Islet of Langerhans (tissue), 1 donor: ENCODE results near the gene TMEM238.

Experiments
- FAIRE-seq: peaks from one replicate; lab custom pipeline; 2011; peaks lifted over from hg19 to GRCh38; lab: Jason Lieb, UNC

Gene TMEM238

DNA sequence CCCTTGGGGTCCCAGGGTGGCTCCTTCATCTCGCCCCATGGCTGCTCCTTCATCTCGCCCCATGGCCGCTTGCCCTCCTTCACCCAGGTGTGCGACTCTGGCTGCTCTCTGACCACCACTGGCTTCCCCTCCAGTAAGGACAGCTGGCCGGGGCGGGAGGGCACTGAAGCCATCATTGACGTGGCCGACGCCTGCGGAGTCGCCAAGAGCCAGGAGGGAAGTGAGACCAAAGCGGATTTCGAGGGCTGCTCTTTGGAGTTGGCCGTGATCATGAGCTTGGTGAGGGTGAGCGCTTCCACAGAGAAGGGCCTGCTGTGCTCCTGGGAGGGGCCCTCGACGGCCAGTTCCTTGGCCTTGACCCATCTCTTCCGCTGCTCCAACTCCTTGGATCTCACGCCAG is 25.6 kb downstream of the TMEM238 start:
- no peak for FAIRE-seq

DNA sequence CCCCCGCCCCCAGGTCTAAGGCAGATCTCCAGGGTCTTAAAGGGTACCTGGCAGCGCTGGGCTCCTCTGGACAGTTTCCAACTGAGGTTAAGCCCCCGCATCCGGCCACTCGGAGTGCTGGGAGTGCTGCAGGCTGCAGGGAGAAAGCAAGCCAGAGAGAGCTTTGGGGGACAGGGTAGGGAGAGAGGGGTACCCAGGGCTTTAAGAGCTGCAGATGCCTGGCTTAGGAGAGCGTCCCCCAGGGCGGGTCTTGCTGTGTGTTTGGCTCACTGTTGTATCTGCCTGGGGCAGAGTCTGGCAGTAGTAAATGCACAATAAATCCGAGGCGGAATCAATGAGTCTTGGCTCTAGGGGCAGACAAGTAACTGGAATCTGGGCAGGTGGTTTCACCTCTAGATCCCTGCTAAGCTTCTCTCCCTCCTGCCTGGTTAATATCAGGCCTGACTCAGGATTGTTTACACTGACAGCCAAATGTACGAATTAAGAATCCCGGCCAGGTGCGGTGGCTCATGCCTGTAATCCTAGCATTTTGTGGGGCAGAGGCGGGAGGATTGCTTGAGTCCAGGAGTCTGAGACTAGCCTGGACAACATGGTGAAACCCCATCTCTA is 28.8 kb downstream of the TMEM238 start:
- no peak for FAIRE-seq

DNA sequence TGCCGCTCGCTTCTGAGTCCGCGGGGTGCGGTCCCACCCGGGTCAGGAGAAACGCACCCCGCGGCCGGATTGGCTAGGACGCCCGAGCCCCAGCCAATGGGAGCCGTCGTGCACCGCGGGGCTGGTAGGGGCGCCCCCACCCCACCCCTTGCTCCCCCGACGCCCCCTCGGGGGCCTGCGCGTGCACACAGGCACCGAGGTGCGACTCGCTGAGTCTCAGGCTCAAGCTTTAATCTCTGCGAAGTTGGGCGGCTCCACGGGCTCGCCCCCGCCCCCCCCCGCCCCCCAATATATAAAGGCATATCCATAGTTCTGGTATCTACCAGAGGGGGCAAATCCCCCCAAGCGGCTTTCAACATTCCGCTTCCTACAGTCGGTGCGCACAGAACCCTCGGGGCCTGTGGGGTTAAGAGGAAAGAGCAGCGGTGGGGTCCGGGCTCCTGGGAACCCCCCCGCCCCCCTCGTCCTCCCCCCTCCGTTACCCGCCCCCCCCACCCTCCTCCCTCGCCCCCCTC is 29.3 kb downstream of the TMEM238 start, which contains the start of gene COX6B2:
Gene COX6B2 (minus strand): TSS at position 22 of the 515 bp plus-strand sequence. CDS start 198 bp downstream, outside the sequence.
- no peak for FAIRE-seq

GRCh38 chr19:55353803-55354697 is 30.0 kb downstream of the TMEM238 start:
- FAIRE-seq, result no peak

GRCh38 chr19:55353356-55353802 is 30.7 kb downstream of the TMEM238 start:
- no peak for FAIRE-seq

DNA sequence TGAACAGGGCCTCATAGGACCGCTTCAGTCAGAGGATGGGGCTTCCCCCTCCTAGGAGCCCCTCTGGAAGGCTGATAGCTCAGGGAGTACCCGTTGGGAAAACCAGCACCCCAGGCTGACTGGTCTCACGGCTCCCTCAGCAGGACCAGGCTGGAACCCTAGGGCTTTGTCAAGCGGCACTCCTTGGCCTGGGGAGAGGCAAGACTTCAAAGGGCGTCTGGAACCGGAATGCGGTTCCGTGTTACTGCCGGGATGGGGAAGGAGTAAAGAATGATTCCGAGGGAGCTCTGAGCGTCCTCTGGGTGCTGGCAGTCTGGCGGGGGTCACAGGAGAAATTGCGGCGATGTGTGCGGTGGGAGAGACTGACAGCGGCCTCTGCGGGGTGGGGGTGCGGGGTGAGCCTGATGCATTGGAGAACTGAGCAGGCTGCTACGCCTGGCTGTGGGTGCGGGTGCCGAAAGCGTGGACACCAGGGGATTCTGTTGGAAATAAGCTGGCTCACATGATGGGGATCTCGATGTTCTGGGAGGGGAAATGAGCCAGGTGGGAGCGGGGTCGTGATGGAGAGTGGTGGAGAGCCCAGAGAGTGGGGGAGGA is 31.4 kb downstream of the TMEM238 start:
- no peak for FAIRE-seq

DNA sequence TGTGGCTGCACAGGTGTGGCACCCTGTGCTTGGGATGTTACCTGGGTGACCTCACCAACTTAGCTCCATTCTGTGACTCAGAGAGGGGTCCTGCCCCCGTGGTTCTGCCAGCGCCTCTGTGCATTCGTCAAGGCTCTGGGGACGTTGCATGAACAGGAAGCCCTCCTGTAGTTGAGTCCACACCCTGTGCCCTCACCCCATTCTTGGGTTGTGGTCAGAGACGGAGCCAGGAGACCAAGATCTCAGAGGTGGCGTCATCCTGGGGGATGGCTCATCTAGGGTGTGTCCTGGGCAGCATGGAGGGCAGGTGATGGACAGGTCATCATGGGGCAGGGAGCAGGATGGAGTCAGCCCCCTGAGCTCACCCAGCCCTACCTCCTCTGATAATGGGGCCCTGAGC is 32.1 kb downstream of the TMEM238 start:
- FAIRE-seq, result no peak

GRCh38 chr19:55350620-55351315 is 33.3 kb downstream of the TMEM238 start:
- no peak for FAIRE-seq

DNA sequence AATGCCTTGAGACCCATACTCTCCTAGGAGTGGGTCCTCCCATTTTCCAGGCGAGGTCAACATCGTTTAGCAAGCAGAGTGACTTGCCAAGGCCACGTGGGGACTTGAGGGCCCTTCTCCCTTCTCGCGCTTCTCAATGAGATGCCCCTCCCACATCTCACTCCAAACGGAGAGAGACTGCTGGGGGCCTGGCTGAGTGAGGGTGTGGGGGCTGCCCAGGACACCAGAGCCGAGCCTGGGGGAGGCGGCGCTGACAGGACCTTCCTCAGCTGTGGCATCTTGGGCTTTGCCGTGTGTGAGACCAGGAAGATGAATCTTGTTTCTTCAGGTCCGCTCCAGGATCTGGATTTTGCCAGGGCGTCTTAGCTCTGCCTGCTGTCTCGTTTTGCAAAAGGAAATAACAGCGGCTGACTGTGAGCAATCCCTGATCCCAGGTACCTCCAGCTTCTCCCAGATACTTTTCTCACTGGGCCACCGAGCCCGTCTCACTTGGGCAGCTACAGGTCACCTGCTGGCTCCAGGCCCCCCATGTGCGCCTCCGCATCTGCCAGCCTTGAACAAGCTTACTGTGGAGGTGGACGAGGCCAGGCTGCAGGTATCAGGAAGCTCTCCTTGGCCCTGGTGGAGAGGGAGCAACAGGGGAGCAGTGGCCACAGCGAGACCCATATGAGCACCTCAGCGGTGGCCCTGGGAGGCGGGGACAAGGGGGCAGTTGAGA is 35.6 kb downstream of the TMEM238 start:
- no peak for FAIRE-seq

- FAIRE-seq, result no peak
Measured at GRCh38 chr19:55347442-55348009, 36.6 kb downstream of the TMEM238 start.

DNA sequence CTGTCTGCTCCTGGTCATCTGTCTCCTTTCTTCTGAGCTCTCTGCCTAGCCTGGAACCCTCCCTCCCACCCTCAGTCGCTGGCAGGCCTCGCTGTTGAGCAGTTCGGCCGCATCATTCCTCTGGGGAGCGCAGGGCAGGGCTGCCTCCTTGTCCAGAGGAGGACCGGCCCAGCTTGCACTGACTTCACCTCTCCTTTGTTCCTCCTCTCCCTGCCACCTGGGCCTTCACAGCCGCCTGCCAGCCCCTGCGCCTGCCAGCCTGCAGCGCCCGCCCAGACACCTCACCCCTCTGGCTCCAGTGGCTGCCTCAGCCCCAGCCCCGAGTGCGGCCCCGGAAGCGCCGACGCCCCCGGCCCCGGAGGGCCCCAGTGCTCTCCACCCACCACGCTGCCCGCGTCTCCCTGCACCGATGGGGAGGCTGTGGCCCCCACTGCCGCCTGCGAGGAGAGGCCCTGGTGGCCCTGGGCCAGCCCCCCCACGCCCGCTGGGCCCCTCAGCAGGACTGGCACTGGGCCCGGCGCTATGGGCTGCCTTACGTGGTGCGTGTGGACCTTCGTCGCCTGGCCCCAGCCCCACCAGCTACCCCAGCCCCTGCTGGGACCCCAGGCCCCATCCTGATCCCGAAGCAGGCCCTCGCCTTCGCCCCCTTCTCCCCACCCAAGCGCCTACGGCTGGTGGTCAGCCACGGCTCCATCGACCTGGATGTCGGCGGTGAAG is 37.2 kb downstream of the TMEM238 start:
- FAIRE-seq, result no peak

DNA sequence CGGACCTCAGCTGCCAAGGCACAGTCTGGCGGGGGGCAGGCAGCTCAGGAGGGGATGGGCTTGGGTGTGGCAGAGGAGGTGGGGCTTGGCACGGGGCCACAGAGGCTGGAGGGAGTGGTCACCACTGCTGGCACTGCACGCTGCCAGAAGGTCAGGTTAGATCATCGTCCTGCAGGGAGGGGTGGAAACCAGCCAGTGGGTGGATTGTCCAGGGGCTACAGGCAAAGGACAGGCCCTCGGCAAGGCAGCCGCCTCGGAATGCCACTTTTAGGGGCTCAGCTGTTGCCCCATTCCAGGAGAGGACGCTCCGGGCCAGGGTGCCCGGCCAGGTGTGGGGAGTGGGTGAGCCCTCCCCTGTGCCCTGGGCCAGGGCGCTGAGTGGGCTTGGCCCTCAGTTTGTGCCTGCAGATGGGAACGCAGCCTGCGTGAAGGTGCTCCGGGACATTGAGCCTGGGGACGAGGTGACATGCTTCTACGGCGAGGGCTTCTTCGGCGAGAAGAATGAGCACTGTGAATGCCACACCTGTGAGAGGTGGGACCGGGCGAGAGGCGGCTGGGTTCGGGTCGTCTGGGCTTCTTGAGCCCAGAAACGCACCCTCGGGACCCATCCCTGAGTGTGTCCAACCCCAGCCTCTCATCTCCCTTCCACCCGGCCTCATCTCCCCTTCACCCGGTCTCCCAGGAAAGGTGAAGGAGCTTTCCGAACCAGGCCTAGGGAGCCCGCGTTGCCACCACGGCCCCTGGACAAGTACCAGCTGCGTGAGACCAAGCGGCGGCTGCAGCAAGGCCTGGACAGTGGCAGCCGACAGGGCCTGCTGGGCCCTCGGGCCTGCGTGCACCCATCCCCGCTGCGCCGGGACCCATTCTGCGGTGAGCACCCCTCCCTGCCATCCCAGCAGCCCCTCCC is 38.0 kb downstream of the TMEM238 start:
- FAIRE-seq, result no peak

GRCh38 chr19:55345101-55345817 is 38.8 kb downstream of the TMEM238 start:
- no peak for FAIRE-seq

DNA sequence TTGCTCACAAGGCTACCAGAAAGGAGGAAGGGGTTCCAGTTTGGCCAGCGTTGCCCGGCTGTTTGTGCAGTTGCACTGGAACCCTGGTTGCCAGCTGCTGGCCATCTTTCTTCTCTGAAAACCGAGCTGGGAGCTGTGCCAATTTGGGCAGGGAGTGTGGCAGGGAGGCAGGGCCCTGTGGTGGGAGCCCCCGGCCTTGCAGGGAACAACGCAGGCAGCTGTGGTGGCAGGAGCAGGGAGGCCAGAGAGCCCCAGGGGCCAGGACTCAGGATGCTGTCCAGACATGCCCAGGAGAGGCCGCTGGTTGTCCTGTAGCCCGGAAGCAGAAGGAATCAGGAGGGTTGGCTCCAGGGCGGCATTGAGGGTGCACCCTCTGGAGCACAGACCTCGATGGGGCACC is 39.6 kb downstream of the TMEM238 start:
- no peak for FAIRE-seq

GRCh38 chr19:55341595-55342531 is 42.2 kb downstream of the TMEM238 start:
- FAIRE-seq, result no peak

DNA sequence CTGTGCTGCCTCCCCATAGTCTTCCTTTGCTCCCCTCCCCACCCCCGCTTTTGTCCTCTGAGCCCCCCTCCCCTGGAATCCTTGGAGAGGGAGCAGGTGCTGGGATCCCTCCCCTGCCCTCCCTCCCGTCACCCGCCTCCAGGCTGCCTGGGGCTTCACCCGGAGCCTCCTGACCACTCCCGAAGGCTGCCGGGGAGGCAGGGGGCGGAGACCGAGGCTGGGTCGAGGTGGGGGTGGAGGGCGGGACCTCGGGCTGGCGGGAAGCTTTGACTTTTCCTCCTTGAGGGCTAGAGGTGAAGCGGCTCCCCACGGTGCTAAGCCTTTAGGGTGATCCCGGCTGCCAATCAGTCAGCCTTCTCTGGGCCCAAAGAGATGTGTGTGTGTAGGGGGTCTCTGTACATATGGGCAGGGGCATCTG is 42.9 kb downstream of the TMEM238 start:
- no peak for FAIRE-seq

DNA sequence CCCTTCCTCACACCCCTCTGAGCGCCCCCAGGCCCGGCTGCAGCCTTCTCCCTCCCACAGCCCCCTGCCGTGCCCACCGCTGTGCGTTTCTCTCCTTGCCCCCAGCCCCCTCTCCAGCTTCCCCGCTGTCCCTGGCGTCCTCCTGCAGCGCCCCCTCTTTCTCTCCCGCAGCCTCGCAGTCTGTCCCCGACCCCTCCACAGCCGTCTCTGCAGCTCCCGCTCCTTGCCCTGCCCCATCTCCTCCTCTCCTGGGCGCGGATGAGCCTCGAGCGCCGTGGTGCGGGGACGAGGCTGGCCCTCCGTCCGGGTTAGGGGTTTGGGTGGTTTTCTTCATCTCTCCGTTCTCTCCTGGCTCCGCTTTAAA is 43.3 kb downstream of the TMEM238 start:
- no peak for FAIRE-seq
